K562 (cell line): ENCODE results near the gene CD248. TPM values are rescaled to one million over a fixed set of nuclear protein-coding genes. Genes with fewer than 3 reads are reported as not detected.

Experiments
- BHLHE40 ChIP-seq: IDR thresholded peaks from 2 replicates; pipeline ENCODE4 v1.6.1; 2011; ENCODE audit warnings: low read length, improper control_type of control experiment
- EP400 ChIP-seq: fragments of 450-650 bp; IDR thresholded peaks from 2 replicates; pipeline ENCODE4 v1.6.1; 2017; ENCODE audit warnings: antibody characterized with exemption, mild to moderate bottlenecking, moderate library complexity
- HCFC1 ChIP-seq: IDR thresholded peaks from 2 replicates; pipeline ENCODE4 v1.6.1; 2012; ENCODE audit warnings: low read depth, low read length, improper control_type of control experiment
- HMGN3 ChIP-seq: IDR thresholded peaks from 2 replicates; pipeline ENCODE4 v1.6.1; 2011; ENCODE audit warnings: borderline replicate concordance, low read depth, mild to moderate bottlenecking, mixed read lengths, low read length; ENCODE audit not compliant: insufficient read length; ENCODE audit errors: extremely low read depth
- JUN ChIP-seq, 2 experiments: sonication (generic) in 1 of 2; formaldehyde crosslinking in 1 of 2; IDR thresholded peaks; 2 replicates each; pipeline versions ENCODE4 v1.6.1 to v1.8.0; 2012 to 2022; ENCODE audit warnings: borderline replicate concordance in 2 of 2, mild to moderate bottlenecking in 2 of 2, improper control_type of control experiment in 1 of 2, low read depth in 1 of 2, low read length in 1 of 2, missing genetic modification reagents in 1 of 2
- MAFF ChIP-seq: IDR thresholded peaks from 2 replicates; pipeline ENCODE4 v1.6.1; 2012; ENCODE audit warnings: low read length, improper control_type of control experiment
- PML ChIP-seq: IDR thresholded peaks from 2 replicates; pipeline ENCODE4 v1.6.1; 2012; ENCODE audit warnings: low read length, inconsistent platforms
- PPARD ChIP-seq: fragments of 250-450 bp; sonication (Bioruptor Pico); IDR thresholded peaks from 2 replicates; pipeline ENCODE4 v1.8.0; 2022; ENCODE audit warnings: inconsistent platforms, mild to moderate bottlenecking, moderate library complexity
- RBM34 ChIP-seq: fragments of 200-400 bp; formaldehyde crosslinking; IDR thresholded peaks from 2 replicates; pipeline ENCODE4 v1.6.1; 2018; ENCODE audit warnings: low read length, borderline replicate concordance; ENCODE audit not compliant: insufficient read depth
- ZFX ChIP-seq: sonication (generic); formaldehyde crosslinking; IDR thresholded peaks from 2 replicates; pipeline ENCODE4 v1.8.0; 2022; ENCODE audit warnings: mild to moderate bottlenecking, missing genetic modification reagents, moderate library complexity
- ZNF316 ChIP-seq: fragments of 450-650 bp; IDR thresholded peaks from 2 replicates; pipeline ENCODE4 v1.6.1; 2016
- polyA plus RNA-seq, 8 experiments: library from polyadenylated mRNA; depleted of rRNA in 4 of 8; stranded (reverse) in 5 of 8; unstranded in 3 of 8; fragments of >200 nt; fragmentation: Nextera tagmentation in 2 of 8; fragmentation: Illumina TruSeq in 1 of 8; extraction: Ambion mirVana in 2 of 8; extraction: Trizol in 1 of 8; gene quantifications; 2 replicates each; pipeline versions ENCODE4 v1.2.1 to v1.2.3, GENCODE V29; 2011 to 2014; ENCODE audit warnings: inconsistent platforms in 1 of 8, missing spikeins in 1 of 8
- total RNA-seq, 7 experiments: library from RNA; depleted of rRNA in 6 of 7; stranded (reverse); fragments of >200 nt in 6 of 7; fragmentation: Illumina TruSeq in 2 of 7; extraction: Trizol in 2 of 7; gene quantifications; 2 replicates each; pipeline versions ENCODE4 v1.2.1 to v1.2.3, GENCODE V29; 2011 to 2021; ENCODE audit warnings: low replicate concordance in 1 of 7
- TF ChIP-seq, protein P1 (sequence below): IDR thresholded peaks from 3 replicates; pipeline ENCODE4 v1.6.1; 2011; ENCODE audit warnings: borderline replicate concordance, mild to moderate bottlenecking, moderate library complexity; ENCODE audit not compliant: insufficient read length; ENCODE audit errors: extremely low read depth
- TF ChIP-seq, protein P2 (sequence below): sonication (generic); formaldehyde crosslinking; IDR thresholded peaks from 2 replicates; pipeline ENCODE4 v1.4.0; 2020; ENCODE audit warnings: mild to moderate bottlenecking, missing genetic modification reagents
- TF ChIP-seq, protein P3 (sequence below): fragments of 150-350 bp; conservative IDR thresholded peaks from 2 replicates; pipeline ENCODE4 v1.6.1; 2014; ENCODE audit warnings: low read length
- TF ChIP-seq, protein P4 (sequence below): sonication (generic); formaldehyde crosslinking; IDR thresholded peaks from 2 replicates; pipeline ENCODE4 v1.8.1; 2023; ENCODE audit warnings: mild to moderate bottlenecking, missing genetic modification reagents

Gene CD248
- total and polyA plus RNA-seq, 9 of the 15 experiments (the other 6 are each of a cell fraction or from before 2014, with no cell fraction given) = 0.09 TPM; not detected in 8

DNA sequence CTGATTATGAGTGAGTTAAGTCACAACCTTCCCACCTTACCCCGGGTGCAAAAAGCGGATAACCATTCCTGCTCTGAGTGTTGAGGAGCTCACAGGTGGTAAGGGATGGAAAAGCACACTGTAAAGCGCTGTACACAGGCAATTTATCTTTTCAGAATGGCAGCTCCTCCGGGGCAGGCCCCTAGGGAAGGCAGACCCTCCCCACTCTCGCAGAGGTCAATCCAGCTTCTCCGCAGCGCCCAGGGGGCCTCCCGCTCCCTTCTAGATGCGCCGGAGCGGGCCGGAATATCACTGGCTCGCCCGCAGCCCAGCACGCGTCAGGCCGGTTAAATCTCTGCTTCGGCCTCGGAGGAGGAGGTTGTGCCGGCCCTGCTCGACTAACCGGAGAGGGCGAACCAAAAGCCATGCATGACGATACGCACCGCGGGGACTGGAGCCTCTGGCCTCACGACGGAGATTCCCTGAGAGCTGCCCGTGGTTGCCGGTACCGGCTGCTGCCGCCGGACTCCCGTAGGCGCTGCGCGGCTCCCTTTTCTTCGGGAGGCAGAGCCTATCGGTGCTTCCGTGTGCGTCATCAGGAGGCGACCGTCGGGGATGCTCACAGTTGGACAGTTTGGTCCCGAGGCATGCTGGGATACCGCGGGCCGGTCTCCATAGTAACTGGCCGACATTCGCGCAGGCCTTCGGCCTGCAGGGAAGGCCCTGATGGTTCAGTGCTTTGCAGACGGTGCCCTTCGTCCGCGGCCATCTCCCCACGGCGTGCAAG, 27.9 kb upstream of the CD248 start, which contains the start of gene BRMS1 (continued):
- TF ChIP-seq, protein P1, sequence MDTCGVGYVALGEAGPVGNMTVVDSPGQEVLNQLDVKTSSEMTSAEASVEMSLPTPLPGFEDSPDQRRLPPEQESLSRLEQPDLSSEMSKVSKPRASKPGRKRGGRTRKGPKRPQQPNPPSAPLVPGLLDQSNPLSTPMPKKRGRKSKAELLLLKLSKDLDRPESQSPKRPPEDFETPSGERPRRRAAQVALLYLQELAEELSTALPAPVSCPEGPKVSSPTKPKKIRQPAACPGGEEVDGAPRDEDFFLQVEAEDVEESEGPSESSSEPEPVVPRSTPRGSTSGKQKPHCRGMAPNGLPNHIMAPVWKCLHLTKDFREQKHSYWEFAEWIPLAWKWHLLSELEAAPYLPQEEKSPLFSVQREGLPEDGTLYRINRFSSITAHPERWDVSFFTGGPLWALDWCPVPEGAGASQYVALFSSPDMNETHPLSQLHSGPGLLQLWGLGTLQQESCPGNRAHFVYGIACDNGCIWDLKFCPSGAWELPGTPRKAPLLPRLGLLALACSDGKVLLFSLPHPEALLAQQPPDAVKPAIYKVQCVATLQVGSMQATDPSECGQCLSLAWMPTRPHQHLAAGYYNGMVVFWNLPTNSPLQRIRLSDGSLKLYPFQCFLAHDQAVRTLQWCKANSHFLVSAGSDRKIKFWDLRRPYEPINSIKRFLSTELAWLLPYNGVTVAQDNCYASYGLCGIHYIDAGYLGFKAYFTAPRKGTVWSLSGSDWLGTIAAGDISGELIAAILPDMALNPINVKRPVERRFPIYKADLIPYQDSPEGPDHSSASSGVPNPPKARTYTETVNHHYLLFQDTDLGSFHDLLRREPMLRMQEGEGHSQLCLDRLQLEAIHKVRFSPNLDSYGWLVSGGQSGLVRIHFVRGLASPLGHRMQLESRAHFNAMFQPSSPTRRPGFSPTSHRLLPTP = no peak
- TF ChIP-seq ZNF316 (0 out of 2 replicates have a peak, but pooled peaks have one; percentile 11), EP400 (peak; percentile 70; the same call in 1 of the 2 replicates), JUN (IDR thresholded peaks at IDR 0.05; ENCODE audit: borderline replicate concordance, low read depth, low read length) (peak; percentile 57), JUN (CRISPR knock-in tag; IDR thresholded peaks at IDR 0.05; ENCODE audit: borderline replicate concordance) (no peak), ZFX (CRISPR knock-in tag) (peak; percentile 96), PPARD (no peak), RBM34 (no peak), BHLHE40 (peak; percentile 55; the same call in 1 of the 2 replicates), MAFF (no peak), HCFC1 (peak; percentile 90), PML (peak; percentile 50; the same call in 1 of the 2 replicates), HMGN3 (peak; percentile 28)
- TF ChIP-seq, protein P2, sequence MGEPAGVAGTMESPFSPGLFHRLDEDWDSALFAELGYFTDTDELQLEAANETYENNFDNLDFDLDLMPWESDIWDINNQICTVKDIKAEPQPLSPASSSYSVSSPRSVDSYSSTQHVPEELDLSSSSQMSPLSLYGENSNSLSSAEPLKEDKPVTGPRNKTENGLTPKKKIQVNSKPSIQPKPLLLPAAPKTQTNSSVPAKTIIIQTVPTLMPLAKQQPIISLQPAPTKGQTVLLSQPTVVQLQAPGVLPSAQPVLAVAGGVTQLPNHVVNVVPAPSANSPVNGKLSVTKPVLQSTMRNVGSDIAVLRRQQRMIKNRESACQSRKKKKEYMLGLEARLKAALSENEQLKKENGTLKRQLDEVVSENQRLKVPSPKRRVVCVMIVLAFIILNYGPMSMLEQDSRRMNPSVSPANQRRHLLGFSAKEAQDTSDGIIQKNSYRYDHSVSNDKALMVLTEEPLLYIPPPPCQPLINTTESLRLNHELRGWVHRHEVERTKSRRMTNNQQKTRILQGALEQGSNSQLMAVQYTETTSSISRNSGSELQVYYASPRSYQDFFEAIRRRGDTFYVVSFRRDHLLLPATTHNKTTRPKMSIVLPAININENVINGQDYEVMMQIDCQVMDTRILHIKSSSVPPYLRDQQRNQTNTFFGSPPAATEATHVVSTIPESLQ (CRISPR knock-in tag) = 0 out of 2 replicates have a peak, but pooled peaks have one; percentile 71
- TF ChIP-seq, protein P3, sequence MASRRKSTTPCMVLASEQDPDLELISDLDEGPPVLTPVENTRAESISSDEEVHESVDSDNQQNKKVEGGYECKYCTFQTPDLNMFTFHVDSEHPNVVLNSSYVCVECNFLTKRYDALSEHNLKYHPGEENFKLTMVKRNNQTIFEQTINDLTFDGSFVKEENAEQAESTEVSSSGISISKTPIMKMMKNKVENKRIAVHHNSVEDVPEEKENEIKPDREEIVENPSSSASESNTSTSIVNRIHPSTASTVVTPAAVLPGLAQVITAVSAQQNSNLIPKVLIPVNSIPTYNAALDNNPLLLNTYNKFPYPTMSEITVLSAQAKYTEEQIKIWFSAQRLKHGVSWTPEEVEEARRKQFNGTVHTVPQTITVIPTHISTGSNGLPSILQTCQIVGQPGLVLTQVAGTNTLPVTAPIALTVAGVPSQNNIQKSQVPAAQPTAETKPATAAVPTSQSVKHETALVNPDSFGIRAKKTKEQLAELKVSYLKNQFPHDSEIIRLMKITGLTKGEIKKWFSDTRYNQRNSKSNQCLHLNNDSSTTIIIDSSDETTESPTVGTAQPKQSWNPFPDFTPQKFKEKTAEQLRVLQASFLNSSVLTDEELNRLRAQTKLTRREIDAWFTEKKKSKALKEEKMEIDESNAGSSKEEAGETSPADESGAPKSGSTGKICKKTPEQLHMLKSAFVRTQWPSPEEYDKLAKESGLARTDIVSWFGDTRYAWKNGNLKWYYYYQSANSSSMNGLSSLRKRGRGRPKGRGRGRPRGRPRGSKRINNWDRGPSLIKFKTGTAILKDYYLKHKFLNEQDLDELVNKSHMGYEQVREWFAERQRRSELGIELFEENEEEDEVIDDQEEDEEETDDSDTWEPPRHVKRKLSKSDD = peak; percentile 93
- TF ChIP-seq, protein P4, sequence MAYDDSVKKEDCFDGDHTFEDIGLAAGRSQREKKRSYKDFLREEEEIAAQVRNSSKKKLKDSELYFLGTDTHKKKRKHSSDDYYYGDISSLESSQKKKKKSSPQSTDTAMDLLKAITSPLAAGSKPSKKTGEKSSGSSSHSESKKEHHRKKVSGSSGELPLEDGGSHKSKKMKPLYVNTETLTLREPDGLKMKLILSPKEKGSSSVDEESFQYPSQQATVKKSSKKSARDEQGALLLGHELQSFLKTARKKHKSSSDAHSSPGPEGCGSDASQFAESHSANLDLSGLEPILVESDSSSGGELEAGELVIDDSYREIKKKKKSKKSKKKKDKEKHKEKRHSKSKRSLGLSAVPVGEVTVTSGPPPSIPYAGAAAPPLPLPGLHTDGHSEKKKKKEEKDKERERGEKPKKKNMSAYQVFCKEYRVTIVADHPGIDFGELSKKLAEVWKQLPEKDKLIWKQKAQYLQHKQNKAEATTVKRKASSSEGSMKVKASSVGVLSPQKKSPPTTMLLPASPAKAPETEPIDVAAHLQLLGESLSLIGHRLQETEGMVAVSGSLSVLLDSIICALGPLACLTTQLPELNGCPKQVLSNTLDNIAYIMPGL (CRISPR knock-in tag) = peak; percentile 40; the same call in 1 of the 2 replicates
